MM.1S (cell line): ENCODE results near the gene TJP2.

Source experiments
- DNase-seq: peaks from one replicate; pipeline ENCODE4 v3.0.0-alpha.2; 2015
- H2AFZ ChIP-seq: fragments of 300-600 bp; sonication (generic); 2 replicates; pipeline ENCODE4 v1.6.0; 2016; ENCODE audit warnings: antibody characterized with exemption, low read length
- H3F3A ChIP-seq: fragments of 300-600 bp; sonication (generic); 2 replicates; pipeline ENCODE4 v1.6.1; 2016; ENCODE audit warnings: mild to moderate bottlenecking, antibody characterized with exemption, low read length, moderate library complexity, mixed read lengths; ENCODE audit not compliant: insufficient read depth
- H3K27ac ChIP-seq: fragments of 300-600 bp; sonication (generic); 2 replicates; pipeline ENCODE4 v1.5.1; 2016; ENCODE audit warnings: mild to moderate bottlenecking, low read length
- H3K27me3 ChIP-seq: fragments of 300-600 bp; sonication (generic); replicated peaks from 2 replicates; pipeline ENCODE4 v1.6.0; 2016; ENCODE audit warnings: low read length; ENCODE audit not compliant: insufficient read depth
- H3K36me3 ChIP-seq: fragments of 300-600 bp; sonication (generic); replicated peaks from 2 replicates; pipeline ENCODE4 v1.6.1; 2016; ENCODE audit warnings: mild to moderate bottlenecking, low read length, mixed read lengths; ENCODE audit not compliant: insufficient read depth
- H3K4me1 ChIP-seq: fragments of 300-600 bp; sonication (generic); 2 replicates; pipeline ENCODE4 v1.6.1; 2016; ENCODE audit warnings: low read length, mixed read lengths
- H3K4me2 ChIP-seq: fragments of 300-600 bp; sonication (generic); 2 replicates; pipeline ENCODE4 v1.6.0; 2016; ENCODE audit warnings: low read depth, low read length
- H3K4me3 ChIP-seq: fragments of 300-600 bp; sonication (generic); 2 replicates; pipeline ENCODE4 v1.5.1; 2016; ENCODE audit warnings: low read length, mixed read lengths
- H3K79me2 ChIP-seq: fragments of 300-600 bp; sonication (generic); 2 replicates; pipeline ENCODE4 v1.6.1; 2016; ENCODE audit warnings: mixed run types, low read length, mixed read lengths
- H3K9ac ChIP-seq: fragments of 300-600 bp; sonication (generic); 2 replicates; pipeline ENCODE4 v1.6.1; 2016; ENCODE audit warnings: low read length, mixed read lengths
- H3K9me2 ChIP-seq: fragments of 300-600 bp; sonication (generic); replicated peaks from 2 replicates; pipeline ENCODE4 v1.6.1; 2016; ENCODE audit warnings: mild to moderate bottlenecking, low read length, mixed read lengths; ENCODE audit not compliant: insufficient read depth
- H3K9me3 ChIP-seq: fragments of 300-600 bp; sonication (generic); replicated peaks from 2 replicates; pipeline ENCODE4 v1.6.1; 2016; ENCODE audit warnings: mild to moderate bottlenecking, low read length, mixed read lengths; ENCODE audit not compliant: insufficient read depth
- H4K20me1 ChIP-seq: fragments of 300-600 bp; sonication (generic); 2 replicates; pipeline ENCODE4 v1.6.1; 2016; ENCODE audit warnings: mild to moderate bottlenecking, low read length, moderate library complexity, mixed read lengths; ENCODE audit not compliant: insufficient read depth
- EZH2 ChIP-seq: fragments of 300-600 bp; sonication (generic); optimal IDR thresholded peaks from 2 replicates; pipeline ENCODE3; 2017; ENCODE audit warnings: low read depth, mild to moderate bottlenecking, antibody characterized with exemption, low read length, mixed read lengths
- EZH2phosphoT487 ChIP-seq: fragments of 300-600 bp; sonication (generic); IDR thresholded peaks from 2 replicates; pipeline ENCODE4 v1.6.1; 2018; ENCODE audit warnings: antibody characterized with exemption, low read length
- TF ChIP-seq, protein P1 (sequence below): fragments of 300-600 bp; sonication (generic); IDR thresholded peaks from 2 replicates; pipeline ENCODE4 v1.5.1; 2016; ENCODE audit warnings: antibody characterized with exemption, low read length, mixed read lengths

The TJP2 gene

GRCh38 chr9:69279733-69280132 lies 105.7 kb downstream of the TJP2 start:
- Histone ChIP-seq H3K9me3 (no peaks in the 10 kb centered on the region), H3K4me1 (no peaks in the 10 kb centered on the region), H3K27me3 (no peaks in the 10 kb centered on the region), H3K4me2 (no peak overlapping the region), H3K79me2 (no peaks in the 10 kb centered on the region), H3K9me2 (no peaks in the 10 kb centered on the region), H3K4me3 (no peak overlapping the region), H3K9ac (no peak overlapping the region), H3F3A (no peaks in the 10 kb centered on the region), H3K27ac (no peak overlapping the region), H4K20me1 (no peaks in the 10 kb centered on the region), H2AFZ (no peak overlapping the region), H3K36me3 (no peaks in the 10 kb centered on the region)
- TF ChIP-seq EZH2phosphoT487: no peak
- TF ChIP-seq, protein P1, sequence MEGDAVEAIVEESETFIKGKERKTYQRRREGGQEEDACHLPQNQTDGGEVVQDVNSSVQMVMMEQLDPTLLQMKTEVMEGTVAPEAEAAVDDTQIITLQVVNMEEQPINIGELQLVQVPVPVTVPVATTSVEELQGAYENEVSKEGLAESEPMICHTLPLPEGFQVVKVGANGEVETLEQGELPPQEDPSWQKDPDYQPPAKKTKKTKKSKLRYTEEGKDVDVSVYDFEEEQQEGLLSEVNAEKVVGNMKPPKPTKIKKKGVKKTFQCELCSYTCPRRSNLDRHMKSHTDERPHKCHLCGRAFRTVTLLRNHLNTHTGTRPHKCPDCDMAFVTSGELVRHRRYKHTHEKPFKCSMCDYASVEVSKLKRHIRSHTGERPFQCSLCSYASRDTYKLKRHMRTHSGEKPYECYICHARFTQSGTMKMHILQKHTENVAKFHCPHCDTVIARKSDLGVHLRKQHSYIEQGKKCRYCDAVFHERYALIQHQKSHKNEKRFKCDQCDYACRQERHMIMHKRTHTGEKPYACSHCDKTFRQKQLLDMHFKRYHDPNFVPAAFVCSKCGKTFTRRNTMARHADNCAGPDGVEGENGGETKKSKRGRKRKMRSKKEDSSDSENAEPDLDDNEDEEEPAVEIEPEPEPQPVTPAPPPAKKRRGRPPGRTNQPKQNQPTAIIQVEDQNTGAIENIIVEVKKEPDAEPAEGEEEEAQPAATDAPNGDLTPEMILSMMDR: no peak
- no peak for TF ChIP-seq EZH2
- no peak for DNase-seq

GRCh38 chr9:69283003-69283402 lies 108.9 kb downstream of the TJP2 start:
- Histone ChIP-seq H3K27ac (no peak overlapping the region), H3K4me1 (no peaks in the 10 kb centered on the region), H3K79me2 (no peaks in the 10 kb centered on the region), H3K4me2 (no peak overlapping the region), H3K4me3 (no peak overlapping the region), H3F3A (no peaks in the 10 kb centered on the region), H3K9me3 (no peaks in the 10 kb centered on the region), H2AFZ (no peak overlapping the region), H3K9me2 (no peaks in the 10 kb centered on the region), H3K27me3 (no peaks in the 10 kb centered on the region), H4K20me1 (no peaks in the 10 kb centered on the region), H3K36me3 (no peaks in the 10 kb centered on the region), H3K9ac (no peak overlapping the region)
- no peak for DNase-seq
- TF ChIP-seq EZH2 (no peak), EZH2phosphoT487 (no peak)
- TF ChIP-seq, protein P1: no peak

DNA sequence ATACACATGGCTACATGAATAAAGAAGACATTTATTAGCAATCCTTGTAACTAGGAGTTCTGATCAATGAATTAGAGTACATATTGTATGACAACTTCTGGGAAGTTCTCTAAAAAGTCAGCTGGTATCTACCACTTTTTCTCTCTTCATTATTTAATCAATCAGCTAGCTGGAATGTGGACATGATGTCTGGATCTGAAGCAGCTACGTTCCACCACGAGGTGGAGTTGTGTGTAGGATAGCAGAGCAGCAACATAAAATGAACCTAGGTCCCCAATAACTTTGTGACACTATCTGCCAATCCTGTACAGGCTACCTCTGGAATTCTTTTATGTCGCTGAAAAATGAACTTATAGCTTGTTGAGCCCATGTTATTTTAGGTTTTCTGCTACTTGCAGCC lies 118.0 kb downstream of the TJP2 start:
- Histone ChIP-seq H3K9me2 (no peaks in the 10 kb centered on the region), H3K4me3 (no peak overlapping the region), H3K9me3 (no peaks in the 10 kb centered on the region), H3K27me3 (no peaks in the 10 kb centered on the region), H3K36me3 (no peaks in the 10 kb centered on the region), H3K9ac (no peak overlapping the region), H3K79me2 (no peaks in the 10 kb centered on the region), H4K20me1 (no peaks in the 10 kb centered on the region), H3F3A (no peaks in the 10 kb centered on the region), H3K4me2 (no peak overlapping the region), H3K27ac (no peak overlapping the region), H3K4me1 (peaks cover 11% of the 10 kb centered on the region; the same call in 1 of the 2 replicates), H2AFZ (no peak overlapping the region)
- TF ChIP-seq EZH2 (no peak), EZH2phosphoT487 (no peak)
- TF ChIP-seq, protein P1: no peak
- no peak for DNase-seq

DNA sequence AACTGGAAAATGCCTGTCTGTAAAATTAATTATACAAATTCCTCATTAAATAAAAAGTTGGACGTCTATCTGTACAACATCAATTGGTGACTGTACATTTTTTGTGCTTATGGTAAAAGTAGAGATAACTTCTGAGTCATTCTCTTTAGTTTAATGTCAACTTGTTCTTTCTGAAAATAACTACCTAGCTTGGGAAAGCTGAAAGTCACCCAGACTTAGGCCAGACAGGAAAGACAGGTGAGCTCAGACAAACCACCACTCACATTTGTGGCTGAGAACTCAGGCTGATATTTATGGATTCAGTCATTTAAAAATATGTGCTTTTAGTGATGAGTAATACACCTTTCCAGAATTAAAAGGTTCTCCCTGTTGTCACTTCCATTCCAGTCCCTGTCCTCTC lies 119.1 kb downstream of the TJP2 start:
- H3K9me3 ChIP-seq: no peaks in the 10 kb centered on the region
- H3F3A ChIP-seq: no peaks in the 10 kb centered on the region
- no peak overlapping the region for H2AFZ ChIP-seq
- no peaks in the 10 kb centered on the region for H3K9me2 ChIP-seq
- H3K36me3 ChIP-seq: no peaks in the 10 kb centered on the region
- H3K9ac ChIP-seq: no peak overlapping the region
- no peak overlapping the region for H3K27ac ChIP-seq
- H3K4me3 ChIP-seq: no peak overlapping the region
- peaks cover 11% of the 10 kb centered on the region; the same call in 1 of the 2 replicates for H3K4me1 ChIP-seq
- peak; percentile 35 for DNase-seq
- no peak for TF ChIP-seq EZH2phosphoT487
- TF ChIP-seq, protein P1: no peak
- no peak for TF ChIP-seq EZH2
- no peaks in the 10 kb centered on the region for H3K79me2 ChIP-seq
- no peaks in the 10 kb centered on the region for H4K20me1 ChIP-seq
- no peaks in the 10 kb centered on the region for H3K27me3 ChIP-seq
- no peak overlapping the region; the same call in 1 of the 2 replicates for H3K4me2 ChIP-seq
